NCI-H2196 treated with DMSO at 0.1 percent for 48 hours (cell line): ENCODE measurements around the gene ACSL6.

Experiments used
- DNase-seq: peaks from one replicate; lab custom pipeline; 2025; ENCODE audit not compliant: unreplicated experiment; lab: John Stamatoyannopoulos, UW

Gene ACSL6

DNA sequence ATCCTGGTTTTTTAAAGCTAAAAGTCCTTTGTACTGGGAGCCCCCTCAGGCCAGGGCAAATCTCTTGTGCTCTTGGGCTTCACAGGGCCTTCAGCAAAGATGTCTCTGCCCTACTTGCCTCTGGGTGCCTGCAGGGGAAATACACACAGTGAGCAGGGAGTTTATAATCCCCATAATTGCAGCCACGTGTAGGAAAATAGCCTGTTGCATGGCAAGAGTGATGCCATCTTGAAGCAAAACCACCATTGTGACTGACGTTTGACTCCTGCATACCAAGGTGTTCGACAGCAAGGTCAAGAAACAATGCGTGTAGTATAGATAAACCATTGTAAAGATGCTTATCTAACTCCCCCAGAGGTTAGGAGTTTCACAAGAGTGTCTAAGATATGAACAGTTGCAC lies 37.6 kb upstream of the ACSL6 start:
- DNase-seq: no peak

DNA sequence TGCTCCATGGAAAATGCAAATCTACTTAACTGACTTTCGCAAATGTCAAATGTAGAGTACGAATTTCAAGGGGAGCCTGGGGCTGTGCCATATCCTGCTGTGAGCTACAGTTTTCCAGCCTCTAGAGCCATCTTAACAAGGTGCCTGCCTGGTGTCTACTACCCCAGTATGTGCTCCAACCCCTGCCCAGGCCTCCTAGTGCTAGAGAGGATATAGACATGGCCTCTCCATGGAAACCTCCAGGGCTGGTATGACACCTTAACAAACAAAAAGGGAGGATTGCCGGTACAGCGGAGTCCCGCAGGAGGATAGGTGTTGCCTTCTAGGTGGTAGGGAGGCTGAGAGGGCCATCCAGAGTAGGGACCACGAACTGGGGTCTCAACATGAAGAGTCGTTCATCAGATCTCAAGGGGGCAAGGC lies 35.4 kb upstream of the ACSL6 start:
- no peak for DNase-seq

- no peak for DNase-seq
Measured at GRCh38 chr5:132044207-132044606, 32.7 kb upstream of the ACSL6 start.

DNA sequence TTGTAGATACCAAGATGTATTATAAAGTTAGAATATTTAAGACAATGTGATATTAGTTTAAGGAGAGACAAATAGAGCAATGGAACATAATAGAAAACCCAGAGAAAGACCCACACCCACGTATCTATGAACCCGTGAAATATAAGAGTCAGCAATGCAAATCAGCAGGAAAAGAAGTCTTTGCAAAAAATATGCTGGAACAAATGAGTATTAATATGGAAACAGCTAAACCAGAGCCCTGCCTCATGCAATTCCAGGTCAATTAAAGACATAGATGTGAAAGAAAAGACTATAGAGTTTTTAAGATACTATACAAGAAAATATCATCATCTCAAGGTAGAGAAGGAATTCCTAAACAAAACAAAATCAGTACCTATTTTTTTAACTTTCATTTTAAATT lies 25.9 kb upstream of the ACSL6 start:
- DNase-seq: no peak

DNA sequence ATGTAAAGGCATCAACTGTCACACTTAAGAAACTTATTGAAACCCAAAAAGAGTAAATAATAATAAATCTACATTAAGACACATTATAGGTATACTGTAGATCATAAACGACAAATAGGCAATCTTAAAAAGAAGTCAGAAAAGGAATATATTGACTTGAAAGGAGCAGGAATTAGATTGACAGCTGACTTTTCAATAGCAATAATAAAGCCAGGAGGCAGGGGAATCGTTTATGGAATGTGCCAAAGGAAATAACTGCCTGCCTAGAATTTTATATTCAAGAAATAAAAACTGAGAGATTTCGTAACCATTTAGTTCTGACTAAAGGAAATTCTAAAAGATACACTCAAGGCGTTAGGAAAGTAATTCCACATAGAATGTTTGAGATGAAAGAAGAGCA lies 21.7 kb upstream of the ACSL6 start:
- no peak for DNase-seq

DNA sequence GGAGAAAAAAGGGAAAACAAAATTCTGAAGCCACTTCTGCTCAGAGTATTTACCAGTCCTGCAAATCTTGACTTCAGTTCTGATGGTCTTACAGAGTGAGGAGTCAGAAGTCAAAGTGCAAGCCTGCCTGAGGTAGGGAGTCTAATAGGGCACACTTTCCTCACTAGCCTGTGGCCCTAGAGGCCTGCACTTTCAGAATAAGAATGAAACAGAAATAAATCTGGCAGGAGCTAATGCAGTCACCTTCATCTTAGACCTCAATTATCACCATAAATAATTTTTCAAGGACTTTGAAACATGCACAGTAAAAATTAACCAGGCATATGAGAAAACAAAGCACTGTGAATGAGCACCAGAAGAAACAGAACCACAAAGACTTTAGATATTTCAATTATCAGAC lies 20.7 kb upstream of the ACSL6 start:
- DNase-seq: no peak

DNA sequence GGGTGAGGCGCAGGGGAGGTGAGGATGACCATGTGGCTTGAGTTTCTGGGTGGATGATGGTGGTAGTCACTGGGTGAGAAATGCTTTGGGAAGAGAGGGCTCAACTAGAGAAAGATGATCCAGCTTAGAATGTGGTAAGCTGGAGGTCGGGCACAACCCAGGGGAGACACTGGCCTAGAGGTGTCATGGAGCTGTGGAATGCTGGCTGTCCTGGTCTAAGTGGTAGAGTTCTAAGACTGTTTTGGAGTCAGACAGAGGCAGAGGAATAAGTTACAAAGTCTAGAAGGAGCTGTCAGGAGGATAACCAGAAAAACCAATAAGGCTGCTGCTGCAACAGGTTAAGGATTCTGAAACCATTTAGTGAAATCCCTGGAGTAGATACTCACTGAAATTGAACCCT lies 19.2 kb upstream of the ACSL6 start:
- DNase-seq: no peak

DNA sequence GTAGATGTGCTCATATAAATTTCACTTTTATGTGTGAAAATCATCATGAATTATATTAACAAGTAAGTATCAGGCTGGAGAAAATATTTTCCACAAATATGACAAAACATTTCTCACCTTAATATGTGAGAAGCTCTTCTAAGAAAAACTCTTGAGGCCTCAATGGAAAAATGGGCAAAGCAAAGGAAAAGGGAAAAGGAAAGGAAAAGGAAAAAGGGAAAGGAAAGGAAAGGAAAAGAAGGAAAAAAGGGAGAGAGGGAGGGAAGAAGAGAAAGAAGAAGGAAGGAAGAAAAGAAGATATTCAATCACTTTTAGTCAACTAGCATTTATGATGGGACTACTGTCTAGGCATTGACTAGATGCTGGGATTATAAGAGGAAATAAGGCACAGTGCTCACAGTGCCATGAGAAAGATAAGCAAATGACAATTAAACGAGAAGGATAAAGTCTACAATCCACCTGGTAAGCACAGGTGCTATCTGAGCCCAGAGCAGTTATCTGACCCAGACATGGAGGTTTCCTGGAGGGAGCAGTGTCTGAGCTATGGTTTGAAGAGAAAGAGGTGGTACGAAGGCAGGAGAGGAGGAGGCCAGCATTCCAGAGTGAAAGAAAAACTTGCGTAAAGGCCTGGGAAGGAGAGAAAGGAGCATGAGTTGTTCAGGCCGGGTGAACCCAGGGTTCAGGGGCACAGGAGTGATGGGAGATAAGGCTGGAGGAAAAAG lies 18.3 kb upstream of the ACSL6 start:
- DNase-seq: no peak

DNA sequence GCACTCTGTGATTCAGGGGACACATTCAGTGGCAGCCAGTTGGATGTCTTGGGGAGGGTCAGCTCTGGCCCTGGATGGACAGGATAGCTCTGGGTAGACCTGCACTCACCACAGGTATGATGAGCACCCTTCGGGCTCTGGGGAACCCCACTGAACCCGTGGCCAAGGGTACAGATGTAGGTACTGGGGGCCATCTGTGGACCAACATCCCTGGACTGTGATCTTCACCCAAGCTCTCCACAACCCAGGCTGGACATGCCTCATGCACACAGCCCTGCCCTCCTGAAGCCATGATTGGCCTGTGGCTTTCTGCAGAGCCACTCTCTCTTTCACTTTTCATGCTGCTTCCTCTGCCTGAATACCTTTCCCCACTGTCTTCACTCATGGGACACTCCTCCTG lies 15.6 kb upstream of the ACSL6 start:
- DNase-seq: no peak

DNA sequence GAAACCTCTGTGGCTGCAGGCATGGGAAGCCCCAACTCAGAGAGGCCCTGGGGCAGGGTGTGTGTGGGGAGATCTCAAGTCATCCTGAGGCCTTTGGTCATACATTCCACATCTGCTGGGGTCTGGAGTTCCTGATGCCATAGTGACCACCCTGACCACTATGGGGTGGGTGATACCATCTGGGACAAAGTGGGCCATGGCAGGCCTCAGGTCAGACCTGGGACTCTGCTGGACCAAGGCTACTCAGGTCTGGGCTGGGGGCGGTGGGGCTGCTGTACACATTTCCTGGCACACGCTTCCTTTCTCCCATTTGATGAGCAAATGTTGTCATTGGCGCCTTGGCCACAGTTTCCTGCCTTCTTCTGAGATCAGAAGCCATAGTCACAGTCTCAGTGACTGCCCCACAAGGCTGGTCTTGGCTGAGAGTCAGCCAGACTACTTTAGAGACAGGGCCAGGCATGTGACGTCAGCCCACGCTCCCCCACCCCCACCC lies 15.1 kb upstream of the ACSL6 start:
- DNase-seq: no peak

DNA sequence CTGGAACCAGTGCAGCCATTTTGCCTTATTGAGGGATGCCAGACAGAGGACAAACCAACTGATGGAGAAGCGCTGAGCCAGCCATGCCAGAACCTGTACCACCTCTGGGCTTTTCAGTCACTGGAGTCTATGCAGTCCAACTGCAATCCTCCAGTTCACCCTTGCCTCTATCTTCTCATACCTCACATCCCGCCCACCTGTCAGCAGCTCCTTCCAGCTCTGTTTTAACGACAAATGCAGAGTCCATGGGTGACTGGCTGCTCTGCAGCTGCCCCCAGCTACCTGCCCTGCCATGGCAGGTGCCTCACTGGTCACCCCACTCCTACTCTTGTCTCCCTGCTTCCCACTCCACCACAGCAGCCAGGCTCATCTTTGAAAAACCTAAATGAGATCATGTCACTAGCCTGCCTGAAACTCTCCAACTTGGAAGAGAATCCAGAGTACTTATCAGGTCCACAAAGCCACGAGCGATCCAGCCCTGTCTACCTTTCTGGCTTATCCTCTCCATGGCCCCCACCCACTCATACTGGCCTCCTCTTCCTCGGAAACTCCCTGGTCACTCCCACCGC lies 14.0 kb upstream of the ACSL6 start:
- no peak for DNase-seq

GRCh38 chr5:132024789-132025402 lies 13.4 kb upstream of the ACSL6 start:
- no peak for DNase-seq

- no peak for DNase-seq
Measured at GRCh38 chr5:132024117-132024435, 12.6 kb upstream of the ACSL6 start.

- DNase-seq: no peak
Measured at GRCh38 chr5:132023258-132024116, 12.0 kb upstream of the ACSL6 start.

DNA sequence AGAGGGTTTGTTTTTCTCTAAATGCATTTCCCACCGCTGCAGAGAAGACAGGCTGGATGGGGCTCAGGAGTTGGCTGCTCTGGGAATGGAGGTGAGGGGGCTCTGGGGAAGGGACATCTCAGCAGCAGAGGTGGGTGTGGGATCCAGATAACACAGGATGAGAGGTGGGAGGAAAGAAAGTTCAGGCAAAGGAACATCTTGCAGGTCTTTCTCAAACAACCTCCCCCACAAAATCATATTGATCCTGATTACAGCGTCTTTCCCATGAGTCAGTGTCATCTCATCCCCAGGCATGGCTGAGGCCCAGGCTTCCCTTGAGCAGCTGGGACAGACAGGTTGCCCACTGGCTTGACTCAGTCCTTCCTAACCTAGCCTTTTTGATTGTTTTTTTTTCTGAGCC lies 11.3 kb upstream of the ACSL6 start:
- no peak for DNase-seq

DNA sequence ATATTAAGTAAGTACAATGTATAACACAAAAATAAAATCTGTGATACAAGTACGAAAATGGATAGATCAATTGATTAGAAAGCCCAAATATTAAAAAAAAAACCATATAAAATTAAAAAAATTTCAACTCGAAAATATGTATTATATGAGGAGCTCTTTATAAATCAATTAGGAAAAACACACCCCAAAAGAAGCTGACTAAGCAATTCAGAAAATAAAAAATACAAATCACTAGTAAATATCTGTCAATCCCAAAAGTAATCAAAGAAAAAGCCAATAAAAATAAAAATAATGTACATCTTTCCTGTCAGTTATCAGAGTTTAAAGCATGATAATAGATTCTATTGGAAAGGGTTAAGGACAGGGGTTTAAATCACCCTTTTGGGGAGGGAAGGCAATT lies 10.2 kb upstream of the ACSL6 start:
- DNase-seq: no peak

GRCh38 chr5:132020568-132021339 lies 9.3 kb upstream of the ACSL6 start:
- DNase-seq: no peak

GRCh38 chr5:132019857-132020555 lies 8.5 kb upstream of the ACSL6 start:
- no peak for DNase-seq

- no peak for DNase-seq
Measured at GRCh38 chr5:132019337-132019736, 7.9 kb upstream of the ACSL6 start.
